ENCODE results near the gene CLK3. TPM values are rescaled to one million over a fixed set of nuclear protein-coding genes. Genes with fewer than 3 reads are reported as not detected.
A peak's percentile ranks its signal among the peaks of the same experiment; 100 is the strongest.

The CLK3 gene
- total and polyA plus RNA-seq, 2 of the 8 experiments (the other 6 are each of a cell fraction or from before 2014, with no cell fraction given): 43.5 to 67.3 TPM

GRCh38 chr15:74598126-74598842 lies 17.4 kb upstream of the CLK3 start (continued):
- peak; percentile 35; the same call in 1 of the 2 replicates for TF ChIP-seq MAX (IDR thresholded peaks at IDR 0.05)
- no peak for TF ChIP-seq NRF1 (IDR thresholded peaks at IDR 0.05; ENCODE audit: low read depth, low read length)
- peak; percentile 86 for TF ChIP-seq RFX5 (IDR thresholded peaks at IDR 0.05; ENCODE audit: borderline replicate concordance, low read depth, low read length)
- no peak for TF ChIP-seq JUN (IDR thresholded peaks at IDR 0.05; ENCODE audit: low read depth, low read length)
- no peak for TF ChIP-seq CHD7 (IDR thresholded peaks at IDR 0.05; ENCODE audit: insufficient replicate concordance, low read length)
- 0 out of 2 replicates have a peak, but pooled peaks have one; percentile 28 for TF ChIP-seq RXRA (IDR thresholded peaks at IDR 0.05; ENCODE audit: insufficient read depth, low read depth, low read length)
- TF ChIP-seq CHD1 (IDR thresholded peaks at IDR 0.05; ENCODE audit: low read depth, low read length): no peak
- TF ChIP-seq ASH2L (IDR thresholded peaks at IDR 0.05; ENCODE audit: low read length): peak; percentile 30
- no peak for TF ChIP-seq JUND (IDR thresholded peaks at IDR 0.05; ENCODE audit: low read length)

All from H1 (cell line).